H1 (cell line): ENCODE results near the gene KDM2A.

ENCODE experiments used
- CBX5 ChIP-seq: fragments of 300-800, 300-1000 bp; sonication (generic); IDR thresholded peaks from 2 replicates; pipeline ENCODE4 v1.7.1; 2016; ENCODE audit warnings: antibody characterized with exemption, low read length, low read depth
- EZH2 ChIP-seq: fragments of 200-600 bp; sonication (generic); IDR thresholded peaks from 2 replicates; pipeline ENCODE4 v1.7.1; 2012; ENCODE audit warnings: low read depth, mild to moderate bottlenecking, moderate library complexity, low read length, inconsistent platforms; ENCODE audit not compliant: severe bottlenecking
- JUND ChIP-seq: IDR thresholded peaks from 2 replicates; pipeline ENCODE4 v1.6.1; 2011; ENCODE audit warnings: mild to moderate bottlenecking, improper control_type of control experiment, low read length
- POLR2A ChIP-seq, 2 experiments: IDR thresholded peaks; 1 replicate in 1 of 2; 2 replicates in 1 of 2; pipeline ENCODE4 v1.6.1; 2011; ENCODE audit warnings: low read depth in 2 of 2, low read length in 2 of 2, mild to moderate bottlenecking in 2 of 2; ENCODE audit errors: control extremely low read depth in 1 of 2
- SRF ChIP-seq: IDR thresholded peaks from 2 replicates; pipeline ENCODE4 v1.6.1; 2011; ENCODE audit warnings: mild to moderate bottlenecking, low read depth, low read length, moderate library complexity

DNA sequence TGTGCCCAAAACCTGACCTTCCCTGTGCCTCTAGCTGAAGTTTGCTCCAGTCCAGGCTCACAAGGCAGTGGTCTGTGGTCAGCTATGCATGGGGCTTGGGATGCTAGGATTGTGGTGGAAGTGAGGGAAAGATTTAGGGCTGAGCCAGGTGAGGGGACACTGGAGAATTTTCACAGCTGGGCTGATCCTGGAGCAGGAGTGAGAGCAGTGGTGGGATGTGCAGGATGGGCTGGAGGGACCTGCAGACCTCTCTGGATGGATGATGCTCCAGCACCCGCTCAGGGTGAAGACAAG is 23.9 kb upstream of the KDM2A start:
- TF ChIP-seq JUND (no peak), SRF (no peak), EZH2 (no peak), CBX5 (no peak), POLR2A (IDR thresholded peaks at IDR 0.05; ENCODE audit: control extremely low read depth in 1 of 2, low read depth in 2 of 2, low read length in 2 of 2) (no peak)
